Activated naive CD4-positive, alpha-beta T cell treated with anti-CD3 and anti-CD28 coated beads, Interleukin-2, amount 10 ng/mL, durations not matched to agents 7 days and 5 days (primary cell): ENCODE data around the gene RAD54L.
"Not testable (repeated sequence)": the region's sequence is repeated elsewhere in the genome, so short reads cannot be mapped to it uniquely, and the experiment has no call there.

Experiments
- CTCF ChIA-PET: fragments of 350-600 bp; sonication (Branson Sonifier 250); formaldehyde crosslinking; loops from one replicate; lab custom pipeline; 2021; ENCODE audit warnings: antibody characterized with exemption; lab: Charles Lee
- DNase-seq: peaks from one replicate; pipeline ENCODE4 v3.0.0-alpha.2; 2020
- H3K27ac Mint-ChIP-seq: one replicate; pipeline ENCODE4 v1.8.0; 2021; ENCODE audit warnings: mild to moderate bottlenecking, moderate library complexity, mixed read lengths
- H3K27me3 Mint-ChIP-seq: one replicate; pipeline ENCODE4 v1.8.0; 2021; ENCODE audit warnings: mild to moderate bottlenecking, mixed read lengths
- H3K36me3 Mint-ChIP-seq: one replicate; pipeline ENCODE4 v1.8.0; 2021; ENCODE audit warnings: mixed read lengths
- H3K4me1 Mint-ChIP-seq: one replicate; pipeline ENCODE4 v1.8.0; 2021; ENCODE audit warnings: mixed read lengths
- H3K4me3 Mint-ChIP-seq: one replicate; pipeline ENCODE4 v1.8.0; 2021; ENCODE audit warnings: mild to moderate bottlenecking, moderate library complexity, mixed read lengths
- H3K9me3 Mint-ChIP-seq: one replicate; pipeline ENCODE4 v1.8.0; 2021; ENCODE audit warnings: mixed read lengths

The RAD54L gene

DNA sequence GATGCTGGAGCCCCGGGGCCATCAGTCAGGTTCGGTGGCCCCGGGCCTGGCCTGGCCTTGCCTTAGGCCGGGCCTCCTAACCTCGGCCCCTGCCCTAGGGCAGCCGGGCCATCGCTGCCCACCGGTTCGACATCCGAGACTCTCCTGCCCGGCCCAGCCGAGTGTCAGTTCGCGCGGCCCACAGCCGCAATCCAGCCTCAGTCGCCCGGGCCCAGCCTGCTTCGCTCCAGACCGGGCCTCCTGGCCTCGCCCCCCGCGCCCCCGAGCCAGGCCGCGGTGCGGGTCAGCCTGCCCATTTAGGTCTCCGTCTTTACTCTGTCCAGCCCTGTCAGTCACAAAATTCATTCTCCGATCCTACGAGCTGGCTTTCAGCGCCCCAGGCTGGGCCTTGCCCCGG lies 55.1 kb downstream of the RAD54L start:
- no peak for DNase-seq
- CTCF ChIA-PET, result interaction anchor here (1.0 to 2.1 kb wide), 2 partner anchors 45 to 53 kb away, joined by 5 to 8 read pairs; no protein-coding TSS in a partner anchor
- peak overlapping the region; percentile 92 for H3K4me3 Mint-ChIP-seq
- H3K27ac Mint-ChIP-seq, result peak overlapping the region; percentile 98
- no peaks in the 10 kb centered on the region for H3K9me3 Mint-ChIP-seq
- H3K27me3 Mint-ChIP-seq, result peaks cover 4% of the 10 kb centered on the region
- H3K36me3 Mint-ChIP-seq, result peaks cover 19% of the 10 kb centered on the region
- H3K4me1 Mint-ChIP-seq, result peaks cover 45% of the 10 kb centered on the region

DNA sequence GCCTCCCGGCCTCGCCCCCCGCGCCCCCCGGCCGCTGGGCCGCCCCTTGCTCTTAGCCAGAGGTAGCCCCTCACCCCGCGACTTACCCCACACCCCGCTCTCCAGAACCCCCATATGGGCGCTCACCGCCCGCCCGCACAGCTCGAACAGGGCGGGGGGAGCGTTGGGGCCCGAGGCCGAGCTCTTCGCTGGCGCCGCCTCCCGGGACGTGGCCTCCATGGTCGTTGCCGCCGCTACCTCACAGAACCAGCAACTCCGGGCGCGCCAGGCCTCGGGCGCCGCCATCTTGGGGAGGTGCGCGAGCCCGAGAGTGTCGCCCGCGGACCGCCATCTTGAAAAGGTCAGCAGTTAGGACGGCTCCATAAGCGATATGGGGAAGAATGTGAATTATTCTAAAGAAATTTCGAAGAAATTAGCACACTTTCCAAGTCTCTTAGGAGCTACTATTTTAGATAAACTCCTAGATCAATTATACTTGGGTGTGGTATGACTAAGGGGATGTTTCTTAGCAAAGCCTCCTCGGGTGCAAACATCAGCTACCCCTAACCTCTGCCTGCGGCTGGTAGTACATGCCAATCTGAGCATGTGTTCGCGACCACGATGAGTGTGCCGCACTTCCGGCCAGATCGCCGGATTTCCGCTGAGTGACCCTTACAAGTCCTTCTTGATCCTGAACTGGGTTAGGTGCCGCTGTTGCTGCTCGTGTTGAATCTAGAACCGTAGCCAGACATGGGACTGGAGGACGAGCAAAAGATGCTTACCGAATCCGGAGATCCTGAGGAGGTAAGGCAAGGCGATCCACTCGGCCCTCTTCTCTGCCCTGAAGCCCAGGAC lies 55.7 kb downstream of the RAD54L start, which contains the start of the genes LRRC41 and UQCRH:
Gene LRRC41 (minus strand): TSS at position 579 of the 834 bp plus-strand sequence. CDS start 294 bp downstream, at position 285.
Gene UQCRH (plus strand): TSS at position 661 of the 834 bp plus-strand sequence. CDS start 69 bp downstream, at position 730.
- Mint-ChIP-seq H3K36me3 (peaks cover 19% of the 10 kb centered on the region), H3K4me1 (peaks cover 51% of the 10 kb centered on the region)

DNA sequence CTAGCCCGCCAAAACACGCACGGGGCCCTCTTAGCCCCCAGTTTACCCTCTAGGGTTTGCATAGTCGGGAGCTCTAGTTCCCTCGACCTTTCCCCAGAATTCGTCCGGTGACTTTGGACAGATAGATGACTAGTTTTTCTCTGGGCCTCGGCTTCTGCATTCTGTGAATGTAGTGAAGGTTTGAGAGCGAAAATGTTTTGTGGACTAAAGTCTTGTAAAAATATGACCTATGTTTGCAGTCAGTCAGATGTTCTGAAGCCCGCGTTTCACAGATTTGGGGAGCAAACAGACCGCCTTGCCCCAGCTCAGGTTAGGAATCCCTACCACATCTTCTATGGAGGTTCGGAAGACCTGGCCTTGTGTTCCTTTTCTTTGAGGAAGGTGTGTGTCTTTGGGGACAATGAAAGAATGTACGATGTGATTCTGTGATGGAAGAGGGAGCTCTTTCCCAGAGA lies 56.3 kb downstream of the RAD54L start:
- CTCF ChIA-PET, result interaction anchor here (0.6 to 2.1 kb wide), 5 partner anchors 17 to 103 kb away, joined by 3 to 8 read pairs (median 3); no protein-coding TSS in a partner anchor
- Mint-ChIP-seq H3K27me3 (peaks cover 4% of the 10 kb centered on the region), H3K27ac (peak overlapping the region; percentile 98), H3K9me3 (no peaks in the 10 kb centered on the region), H3K4me3 (peak overlapping the region; percentile 92), H3K36me3 (peaks cover 20% of the 10 kb centered on the region), H3K4me1 (peaks cover 55% of the 10 kb centered on the region)
- no peak for DNase-seq

More for the DNA sequence above, 55.7 kb downstream of the RAD54L start, which contains the start of the genes LRRC41 and UQCRH:
- peaks cover 4% of the 10 kb centered on the region for H3K27me3 Mint-ChIP-seq
- no peaks in the 10 kb centered on the region for H3K9me3 Mint-ChIP-seq
- peak within 1 kb of the TSS; percentile 92 for H3K4me3 Mint-ChIP-seq
- H3K27ac Mint-ChIP-seq, result peak within 1 kb of the TSS; percentile 98
- CTCF ChIA-PET, result interaction anchor here (0.6 to 2.1 kb wide), 6 partner anchors 17 to 103 kb away, joined by 3 to 8 read pairs (median 4); no protein-coding TSS in a partner anchor
- peak; percentile 95 for DNase-seq

GRCh38 chr1:46306159-46306530 lies 58.6 kb downstream of the RAD54L start:
- peak overlapping the region; percentile 47 for H3K4me3 Mint-ChIP-seq
- peaks cover 50% of the 10 kb centered on the region for H3K4me1 Mint-ChIP-seq
- CTCF ChIA-PET, result interaction anchor here (0.6 to 1.1 kb wide), 3 partner anchors 24 to 172 kb away, joined by 3 to 4 read pairs (median 3); no protein-coding TSS in a partner anchor
- no peak overlapping the region for H3K27ac Mint-ChIP-seq
- H3K9me3 Mint-ChIP-seq, result no peaks in the 10 kb centered on the region
- DNase-seq, result no peak
- H3K27me3 Mint-ChIP-seq, result peaks cover 4% of the 10 kb centered on the region
- H3K36me3 Mint-ChIP-seq, result peaks cover 34% of the 10 kb centered on the region

GRCh38 chr1:46309401-46310159 lies 62.0 kb downstream of the RAD54L start:
- Mint-ChIP-seq H3K4me3 (no peak overlapping the region), H3K27ac (no peak overlapping the region), H3K27me3 (no peaks in the 10 kb centered on the region), H3K9me3 (no peaks in the 10 kb centered on the region), H3K4me1 (peaks cover 40% of the 10 kb centered on the region), H3K36me3 (peaks cover 40% of the 10 kb centered on the region)
- CTCF ChIA-PET, result interaction anchor here (0.7 to 1.2 kb wide), 2 partner anchors 24 to 30 kb away, joined by 3 to 4 read pairs; no protein-coding TSS in a partner anchor
- DNase-seq, result no peak

DNA sequence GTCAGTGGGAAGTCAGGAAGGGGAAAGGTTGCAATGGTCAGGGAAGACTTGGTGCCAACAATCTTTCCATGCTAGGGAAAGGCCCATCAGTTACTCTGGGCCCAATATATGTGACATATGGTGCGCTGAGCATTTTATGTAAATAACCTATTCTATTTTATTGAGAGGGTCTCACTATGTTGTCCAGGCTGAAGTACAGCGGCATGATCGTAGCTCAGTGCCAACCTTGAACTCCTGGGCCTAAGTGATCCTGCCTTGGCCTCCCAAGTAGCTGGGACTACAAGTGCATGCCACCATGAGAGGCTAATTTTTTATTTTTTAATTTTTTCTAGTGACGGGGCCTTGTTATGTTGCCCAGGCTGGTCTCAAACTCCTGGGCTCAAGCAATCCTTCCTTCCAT lies 62.8 kb downstream of the RAD54L start:
- H3K4me3 Mint-ChIP-seq, result no peak overlapping the region
- peaks cover 33% of the 10 kb centered on the region for H3K4me1 Mint-ChIP-seq
- no peak overlapping the region for H3K27ac Mint-ChIP-seq
- H3K36me3 Mint-ChIP-seq, result peaks cover 42% of the 10 kb centered on the region
- H3K9me3 Mint-ChIP-seq, result no peaks in the 10 kb centered on the region
- no peaks in the 10 kb centered on the region for H3K27me3 Mint-ChIP-seq
- DNase-seq, result no peak
- CTCF ChIA-PET, result no interaction called here

- no peak overlapping the region for H3K4me3 Mint-ChIP-seq
- no peak overlapping the region for H3K27ac Mint-ChIP-seq
- no peaks in the 10 kb centered on the region for H3K27me3 Mint-ChIP-seq
- H3K9me3 Mint-ChIP-seq, result no peaks in the 10 kb centered on the region
- DNase-seq, result no peak
- peaks cover 30% of the 10 kb centered on the region for H3K36me3 Mint-ChIP-seq
- CTCF ChIA-PET, result interaction anchor here (0.7 kb wide), 1 partner anchor 21 kb away, joined by 4 read pairs; no protein-coding TSS in a partner anchor
- no peaks in the 10 kb centered on the region for H3K4me1 Mint-ChIP-seq
Measured at GRCh38 chr1:46315669-46316403, 68.3 kb downstream of the RAD54L start.

DNA sequence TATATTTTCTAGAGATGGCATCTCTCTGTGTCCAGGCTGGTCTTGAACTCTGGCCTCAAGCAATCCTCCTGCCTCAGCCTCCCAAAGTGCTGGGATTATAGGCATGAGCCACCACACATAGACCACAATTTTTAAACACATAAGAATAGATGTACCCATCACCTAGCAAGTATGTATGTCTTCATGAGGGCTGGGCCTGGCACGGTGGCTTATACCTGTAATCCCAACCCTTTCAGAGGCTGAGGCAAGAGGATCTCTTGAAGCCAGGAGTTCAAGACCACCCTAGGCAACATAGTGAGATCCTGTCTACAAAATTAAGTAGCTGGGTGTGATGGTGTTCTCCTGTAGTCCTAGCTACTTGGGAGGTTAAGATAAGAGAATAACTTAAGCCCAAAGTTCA lies 69.8 kb downstream of the RAD54L start:
- Mint-ChIP-seq H3K36me3 (peaks cover 25% of the 10 kb centered on the region), H3K4me1 (no peaks in the 10 kb centered on the region), H3K9me3 (no peaks in the 10 kb centered on the region), H3K27ac (no peak overlapping the region), H3K4me3 (no peak overlapping the region), H3K27me3 (no peaks in the 10 kb centered on the region)
- no peak for DNase-seq
- CTCF ChIA-PET, result no interaction called here

- H3K27ac Mint-ChIP-seq, H3K4me3 Mint-ChIP-seq, H3K9me3 Mint-ChIP-seq, DNase-seq, H3K27me3 Mint-ChIP-seq, H3K4me1 Mint-ChIP-seq: not testable (repeated sequence)
- peaks cover 15% of the 10 kb centered on the region for H3K36me3 Mint-ChIP-seq
- CTCF ChIA-PET, result interaction anchor here (0.6 kb wide), 1 partner anchor 34 kb away, joined by 3 read pairs; no protein-coding TSS in a partner anchor
Measured at GRCh38 chr1:46319301-46319700, 71.7 kb downstream of the RAD54L start.

- CTCF ChIA-PET, H3K36me3 Mint-ChIP-seq, H3K4me1 Mint-ChIP-seq, DNase-seq, H3K27me3 Mint-ChIP-seq, H3K9me3 Mint-ChIP-seq, H3K27ac Mint-ChIP-seq, H3K4me3 Mint-ChIP-seq: not testable (repeated sequence)
Measured at GRCh38 chr1:46319960-46320914, 72.7 kb downstream of the RAD54L start.

DNA sequence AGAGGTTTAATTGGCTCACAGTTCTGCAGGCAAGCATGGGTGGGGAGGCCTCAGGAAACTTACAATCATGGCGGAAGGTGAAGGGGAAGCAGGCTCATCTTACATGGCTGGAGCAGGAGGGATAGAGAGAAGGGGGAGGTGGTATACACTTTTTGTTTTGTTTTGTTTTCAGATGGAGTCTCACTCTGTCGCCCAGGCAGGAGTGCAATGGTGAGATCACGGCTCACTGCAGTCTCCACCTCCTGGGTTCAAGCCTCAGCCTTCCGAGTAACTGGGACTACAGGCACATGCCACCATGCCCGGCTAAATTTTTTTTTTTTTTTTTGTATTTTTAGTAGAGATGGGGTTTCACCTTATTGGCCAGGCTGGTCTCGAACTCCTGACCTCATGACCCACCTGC lies 74.6 kb downstream of the RAD54L start:
- H3K36me3 Mint-ChIP-seq, H3K27ac Mint-ChIP-seq, DNase-seq, H3K4me3 Mint-ChIP-seq, H3K4me1 Mint-ChIP-seq, CTCF ChIA-PET, H3K9me3 Mint-ChIP-seq, H3K27me3 Mint-ChIP-seq: not testable (repeated sequence)

GRCh38 chr1:46325285-46326076 lies 77.9 kb downstream of the RAD54L start:
- H3K27ac Mint-ChIP-seq, DNase-seq, H3K36me3 Mint-ChIP-seq, H3K27me3 Mint-ChIP-seq, CTCF ChIA-PET, H3K4me1 Mint-ChIP-seq, H3K4me3 Mint-ChIP-seq, H3K9me3 Mint-ChIP-seq: not testable (repeated sequence)
